Left lobe of liver (tissue), 2 donors: ENCODE measurements around the gene SYDE2. TPM values are rescaled to one million over a fixed set of nuclear protein-coding genes. Genes with fewer than 3 reads are reported as not detected.
"Not testable (repeated sequence)": the region's sequence is repeated elsewhere in the genome, so short reads cannot be mapped to it uniquely, and the experiment has no call there.

ENCODE experiments used
- ATAC-seq: fragments of 200-7000 bp; cut with Tn5 transposase; one replicate; pipeline ENCODE4 v1.9.1; 2020; ENCODE audit warnings: mild to moderate bottlenecking, moderate library complexity
- DNase-seq: peaks from one replicate; pipeline ENCODE4 v3.0.0-alpha.2; 2020; ENCODE audit warnings: low spot score
- total RNA-seq: library from RNA; stranded (reverse); gene quantifications from one replicate; pipeline ENCODE4 v1.2.1, GENCODE V29; 2021
- donor health status: DM: no; HTN: no; CAD: no; lungs with moderate emphysema.
- donor health status: DM: no; HTN: yes; CAD: no.

The SYDE2 gene
- total RNA-seq, 1 donor from 2014 or later: 4.8 TPM

DNA sequence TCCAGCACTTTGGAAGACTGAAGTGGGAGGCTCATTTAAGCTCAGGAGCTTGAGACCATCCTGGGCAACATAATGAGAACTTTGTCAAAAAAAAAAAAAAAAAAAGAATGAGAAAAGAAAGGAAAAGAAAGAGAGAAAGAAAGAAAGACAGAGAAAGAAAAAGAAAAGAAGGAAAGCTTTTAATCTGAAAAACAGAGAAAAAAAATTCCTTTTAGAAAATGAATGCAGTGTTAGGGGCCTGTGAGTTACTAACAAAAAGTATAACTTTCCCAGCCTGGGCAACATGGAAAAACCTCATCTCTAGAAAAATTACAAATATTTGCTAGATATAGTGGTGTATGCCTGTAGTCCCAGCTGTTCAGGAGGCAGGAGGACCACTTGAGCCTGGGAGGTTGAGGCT is 15.9 kb upstream of the SYDE2 start:
- ATAC-seq: no peak

DNA sequence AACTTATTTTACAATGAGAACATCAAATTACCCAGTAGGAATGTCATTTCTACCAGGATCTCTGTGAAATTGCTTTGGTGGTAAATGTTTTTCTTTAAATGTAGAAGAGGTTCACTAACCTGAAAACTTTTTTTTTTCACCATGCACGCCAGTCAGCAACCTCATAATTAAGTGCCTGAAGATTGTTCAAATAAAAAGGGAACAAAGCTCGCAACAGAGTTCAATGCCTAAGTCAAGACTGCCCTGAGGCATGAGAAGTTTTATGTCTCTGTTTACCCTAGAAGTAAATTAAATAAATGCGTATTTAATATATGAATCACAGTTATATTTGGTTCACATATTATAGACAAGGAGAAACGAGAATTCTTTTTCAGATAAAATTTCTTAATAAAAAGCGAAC is 13.8 kb upstream of the SYDE2 start:
- no peak for DNase-seq
- no peak for ATAC-seq

More for the DNA sequence above, 15.9 kb upstream of the SYDE2 start:
- no peak for DNase-seq

DNA sequence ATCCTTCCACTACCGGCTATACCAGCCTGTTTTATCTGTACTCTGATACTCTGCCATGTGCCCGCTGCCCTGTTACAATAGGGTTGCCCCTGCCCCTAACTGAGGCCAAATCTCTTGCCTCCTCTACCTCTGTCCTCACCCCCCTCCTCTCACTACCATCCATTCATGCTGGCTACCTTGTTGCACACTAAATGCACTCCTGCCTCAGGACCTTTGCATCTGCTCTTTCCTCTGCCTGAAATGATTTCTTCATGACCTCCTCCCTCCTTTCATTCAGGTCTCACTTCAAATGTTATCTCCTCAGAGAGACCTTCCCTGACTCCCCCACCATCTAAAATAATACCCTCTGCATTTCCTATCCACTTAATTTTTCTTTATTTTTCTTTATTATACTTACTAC is 7.7 kb upstream of the SYDE2 start:
- DNase-seq (no peak), ATAC-seq (no peak)

DNA sequence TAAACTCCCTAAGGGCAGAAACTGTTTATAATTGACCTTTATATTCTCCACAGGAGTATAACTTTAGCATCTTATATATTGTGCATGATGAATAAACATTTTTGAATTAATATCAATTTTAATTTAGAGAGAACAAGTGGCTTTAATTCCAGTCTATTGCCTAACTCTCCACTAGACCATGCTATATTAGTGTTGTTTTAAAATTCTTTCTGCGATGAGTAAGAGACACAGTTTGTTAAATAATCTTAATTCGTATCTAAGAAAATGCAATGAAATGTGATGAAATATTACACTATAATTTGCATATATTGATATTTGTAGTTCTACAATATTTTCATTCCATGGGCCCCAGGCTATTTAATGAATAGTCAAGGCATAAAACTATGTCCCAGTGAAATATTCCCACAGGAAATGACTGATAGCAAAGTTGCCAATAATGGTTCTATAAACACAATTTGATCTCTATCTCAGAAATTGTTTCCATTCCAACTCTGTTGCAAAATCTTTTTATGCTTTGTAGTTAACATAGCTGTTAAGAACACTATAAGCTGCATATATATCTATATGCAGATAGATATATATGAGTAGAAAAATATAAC is 2.9 kb upstream of the SYDE2 start:
- no peak for DNase-seq
- no peak for ATAC-seq

DNA sequence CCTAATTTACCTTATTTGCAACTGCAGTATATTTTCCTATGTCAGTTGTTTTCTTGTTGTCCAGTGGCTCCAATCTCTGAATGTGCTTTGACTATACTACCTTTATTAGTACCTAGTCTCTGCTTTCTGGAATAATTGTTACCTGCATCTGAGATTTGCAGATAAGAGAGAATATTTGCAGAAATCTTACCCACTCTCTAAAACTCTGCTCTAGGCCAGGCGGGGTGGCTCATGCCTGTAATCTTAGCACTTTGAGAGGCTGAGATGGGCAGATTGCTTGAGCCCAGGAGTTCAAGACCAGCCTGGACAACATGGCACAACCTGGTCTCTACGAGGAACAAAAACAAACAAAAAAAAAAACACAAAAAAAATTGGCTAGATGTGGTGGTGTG is 2.0 kb upstream of the SYDE2 start:
- DNase-seq (no peak), ATAC-seq (no peak)

DNA sequence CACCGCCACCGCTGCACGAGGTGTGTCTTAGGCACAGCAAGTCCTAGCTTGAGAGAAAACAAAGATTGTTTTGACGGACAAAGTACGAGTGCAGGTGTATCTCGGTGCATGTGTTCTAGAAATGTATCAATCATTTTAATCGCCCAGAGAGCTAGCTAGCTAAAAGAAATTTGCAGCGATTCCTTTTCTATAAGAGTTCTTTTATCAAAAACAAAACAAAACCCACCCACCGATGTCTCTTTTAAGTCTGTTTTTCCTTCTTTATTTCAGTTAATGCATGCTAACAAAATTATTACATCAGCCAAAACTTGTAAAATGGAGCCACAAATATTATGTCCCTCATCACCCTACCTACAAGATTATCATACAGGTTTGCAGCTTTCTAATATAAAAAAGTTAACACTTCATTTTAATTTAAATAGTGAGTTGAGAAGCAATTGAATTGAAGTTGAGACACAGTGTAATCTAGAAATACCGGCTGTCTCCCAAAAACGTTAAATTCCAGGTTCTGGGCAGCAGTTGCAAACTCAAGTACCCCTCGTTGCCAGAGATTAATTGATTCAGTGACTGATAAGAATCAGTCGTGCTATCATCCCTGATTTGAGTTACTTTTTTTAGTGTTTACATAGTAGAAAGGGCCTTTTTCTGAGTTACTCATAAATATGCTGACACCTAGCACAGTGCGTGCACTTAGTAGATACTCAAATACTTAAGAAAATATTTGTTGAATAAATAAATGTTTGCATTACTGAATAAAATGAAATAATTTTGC is 1.5 kb upstream of the SYDE2 start:
- DNase-seq (no peak), ATAC-seq (peak; percentile 16)

- ATAC-seq (peak; percentile 77), DNase-seq (peak; percentile 79)
Observed at GRCh38 chr1:85201340-85202091, 700 bp upstream of the SYDE2 start.

- peak; percentile 27 for ATAC-seq
- DNase-seq: no peak
Observed at GRCh38 chr1:85199667-85200462, 951 bp downstream of the SYDE2 start.

- ATAC-seq (no peak), DNase-seq (no peak)
Observed at GRCh38 chr1:85198864-85199263, 2.0 kb downstream of the SYDE2 start.

DNA sequence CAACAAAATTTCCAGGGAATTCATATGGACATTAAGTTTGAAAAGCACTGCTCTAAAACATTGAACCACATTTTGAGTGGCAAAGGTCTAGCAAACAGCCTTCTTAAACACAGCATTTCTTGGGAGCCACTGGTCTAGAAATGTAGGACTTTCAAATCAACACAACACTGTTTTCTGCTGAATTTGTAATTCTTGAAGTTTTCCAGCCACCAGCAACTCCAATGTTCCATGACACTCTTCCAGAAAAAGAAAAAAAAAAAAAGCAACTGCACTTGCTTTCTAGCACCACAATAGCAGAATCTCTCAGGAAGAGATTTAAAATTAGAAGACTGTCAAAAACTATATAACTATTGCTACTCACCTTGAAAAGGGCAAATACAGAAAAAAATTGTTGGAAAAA is 4.5 kb downstream of the SYDE2 start:
- DNase-seq (no peak), ATAC-seq (no peak)

DNA sequence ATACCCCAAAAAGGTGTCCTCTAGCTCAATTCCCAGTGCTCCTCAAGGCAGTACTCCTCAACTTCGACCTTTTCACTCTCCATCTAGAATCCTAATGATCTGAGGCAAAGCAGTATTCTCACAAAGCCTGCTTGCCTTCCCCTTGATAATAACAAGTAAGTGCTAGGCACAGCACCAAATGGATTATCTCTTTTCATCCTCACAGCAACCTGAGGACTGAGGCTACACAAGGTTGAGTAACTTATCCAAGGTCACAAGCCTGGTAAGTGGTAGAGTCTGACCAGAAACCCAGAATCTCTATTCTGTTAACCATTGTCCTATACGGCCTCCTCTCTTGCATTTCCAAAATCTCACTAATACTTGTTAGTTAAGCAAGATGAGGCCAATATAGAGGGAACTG is 5.1 kb downstream of the SYDE2 start:
- ATAC-seq (no peak), DNase-seq (no peak)

DNA sequence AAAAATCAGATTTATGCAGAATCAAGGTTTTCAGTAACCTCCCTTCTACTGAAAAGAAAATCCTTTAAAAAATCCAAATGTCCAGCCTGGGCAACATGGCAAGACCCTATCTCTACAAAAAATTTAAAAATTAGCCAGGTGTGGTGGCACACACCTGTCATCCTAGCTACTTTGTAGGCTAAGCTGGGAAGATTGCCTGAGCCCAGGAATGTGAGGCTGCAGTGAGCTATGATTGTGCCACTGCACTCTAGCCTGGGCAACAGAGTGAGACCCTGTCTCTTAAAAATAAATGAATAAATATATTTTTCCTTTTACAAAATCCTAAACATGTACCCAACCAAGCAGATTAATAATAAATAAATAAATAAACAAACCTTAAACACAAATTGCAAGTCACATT is 8.7 kb downstream of the SYDE2 start:
- not testable (repeated sequence) for ATAC-seq, DNase-seq

DNA sequence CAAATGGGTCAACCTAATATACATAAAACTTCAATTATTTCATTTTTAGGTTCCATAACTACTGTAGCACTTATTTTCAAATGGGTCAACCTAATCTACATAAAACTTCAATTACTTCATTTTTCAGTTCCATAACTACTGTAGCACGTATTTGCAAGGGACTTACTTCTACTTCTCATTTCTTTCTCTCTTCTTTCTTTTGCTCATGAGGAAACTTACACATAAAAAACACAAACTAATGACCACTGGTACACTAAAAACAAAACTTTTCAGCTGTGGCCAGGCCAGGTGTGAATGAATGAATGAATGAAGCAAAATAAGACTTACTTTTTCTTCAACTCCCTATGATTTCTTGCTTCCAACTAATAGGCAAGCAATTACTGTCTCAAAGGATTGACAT is 11.7 kb downstream of the SYDE2 start:
- no peak for DNase-seq
- no peak for ATAC-seq

- DNase-seq: no peak
- ATAC-seq: no peak
Observed at GRCh38 chr1:85188530-85188929, 12.3 kb downstream of the SYDE2 start.

DNA sequence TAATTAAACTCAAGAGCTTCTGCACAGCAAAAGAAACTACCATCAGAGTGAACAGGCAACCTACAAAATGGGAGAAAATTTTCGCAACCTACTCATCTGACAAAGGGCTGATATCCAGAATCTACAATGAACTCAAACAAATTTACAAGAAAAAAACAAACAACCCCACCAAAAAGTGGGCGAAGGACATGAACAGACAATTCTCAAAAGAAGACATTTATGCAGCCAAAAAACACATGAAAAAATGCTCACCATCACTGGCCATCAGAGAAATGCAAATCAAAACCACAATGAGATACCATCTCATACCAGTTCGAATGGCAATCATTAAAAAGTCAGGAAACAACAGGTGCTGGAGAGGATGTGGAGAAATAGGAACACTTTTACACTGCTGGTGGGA is 13.8 kb downstream of the SYDE2 start:
- not testable (repeated sequence) for DNase-seq, ATAC-seq

DNA sequence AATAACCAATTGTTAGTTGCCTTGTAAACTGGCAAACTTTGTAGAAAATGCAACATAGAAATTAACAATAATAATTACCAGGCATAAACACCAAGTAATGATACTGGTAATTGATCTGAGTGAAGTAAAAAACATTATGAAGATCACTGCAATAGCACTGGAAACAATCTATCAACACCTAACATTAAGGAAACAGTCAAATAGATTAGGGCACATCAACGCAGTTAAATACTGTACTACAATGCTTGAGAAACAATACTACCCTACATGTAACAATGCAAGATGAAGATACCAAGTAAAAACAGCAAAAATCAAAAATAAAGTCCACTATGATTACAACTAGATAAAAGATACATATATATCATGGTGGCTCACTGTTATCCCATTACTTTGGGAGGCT is 16.6 kb downstream of the SYDE2 start:
- no peak for ATAC-seq
- no peak for DNase-seq

DNA sequence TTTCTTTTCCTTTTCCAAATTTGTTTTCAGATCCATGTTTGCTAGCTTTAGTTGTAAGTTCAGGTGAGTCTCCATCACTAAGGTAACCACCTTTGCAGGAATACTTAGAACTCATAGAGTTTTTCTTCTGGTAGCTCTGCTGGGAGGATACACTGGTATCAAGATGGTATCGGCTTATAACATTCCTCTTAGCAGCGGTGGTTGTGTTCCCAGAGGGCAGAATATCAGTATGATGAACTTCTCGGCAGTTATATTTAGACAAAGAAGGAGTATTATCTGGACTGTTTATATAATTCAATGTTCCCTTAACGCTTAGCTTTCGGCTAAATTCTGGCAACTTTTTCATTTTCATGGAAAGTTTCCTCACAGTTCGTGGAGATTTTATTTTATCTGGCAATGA is 18.1 kb downstream of the SYDE2 start:
- no peak for ATAC-seq
- no peak for DNase-seq

DNA sequence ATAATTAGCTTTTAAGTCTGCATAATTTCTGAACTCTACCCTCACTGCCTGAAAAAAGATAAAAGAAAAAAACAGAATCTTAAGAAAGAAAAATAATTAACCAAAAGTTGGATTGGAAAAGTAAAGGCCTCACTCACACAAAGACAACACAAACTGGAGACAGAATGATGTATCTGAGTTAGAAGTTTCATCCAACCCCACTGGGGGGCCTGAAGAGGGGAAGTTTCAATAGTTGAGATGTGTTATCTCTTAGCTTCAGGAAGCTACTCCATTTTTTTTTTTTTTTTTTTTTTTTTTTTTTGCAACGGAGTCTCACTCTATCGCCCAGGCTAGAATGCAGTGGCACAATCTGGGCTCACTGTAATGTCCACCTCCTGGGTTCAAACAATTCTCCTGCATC is 19.9 kb downstream of the SYDE2 start:
- DNase-seq (no peak), ATAC-seq (no peak)

GRCh38 chr1:85179522-85179921 is 21.3 kb downstream of the SYDE2 start:
- DNase-seq (no peak), ATAC-seq (no peak)

- no peak for ATAC-seq
- no peak for DNase-seq
Observed at GRCh38 chr1:85178396-85178795, 22.4 kb downstream of the SYDE2 start.

DNA sequence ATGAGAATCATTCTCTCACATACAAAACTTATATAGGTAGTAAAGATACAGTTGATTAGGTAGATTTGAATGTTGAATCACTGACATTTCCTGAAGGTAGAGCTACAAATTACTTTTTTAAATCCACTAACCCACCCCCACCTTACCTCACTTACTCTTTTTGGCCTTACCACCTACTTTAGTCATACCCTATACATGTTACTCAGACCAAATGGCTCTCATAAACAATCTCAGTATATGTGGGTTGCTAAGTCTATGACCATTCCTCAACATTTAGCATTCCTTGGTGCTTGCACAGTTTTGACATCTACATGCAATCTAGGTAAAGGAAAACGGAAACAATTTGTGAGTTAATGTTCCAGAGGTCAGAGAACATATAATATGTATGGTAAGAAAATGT is 26.3 kb downstream of the SYDE2 start:
- no peak for ATAC-seq
- DNase-seq: no peak
